Muscle of back (tissue), 13 donors: ENCODE data around the gene SCFD2. TPM values are rescaled to one million over a fixed set of nuclear protein-coding genes. Genes with fewer than 3 reads are reported as not detected.
"Not testable (repeated sequence)": the region's sequence is repeated elsewhere in the genome, so short reads cannot be mapped to it uniquely, and the experiment has no call there.

Experiments
- DNase-seq, 3 donors: peaks; one replicate each; pipeline versions ENCODE4 v3.0.0 to v3.0.0-alpha.2; 2013
- long read RNA-seq, 9 donors: transcript quantifications; one replicate each; lab custom pipeline, GENCODE V29; 2026
- polyA plus RNA-seq, 10 donors: library from polyadenylated mRNA; unstranded; fragments of 120-200 nt; gene quantifications; one replicate each; pipeline ENCODE4 v1.2.1, GENCODE V29; 2013; ENCODE audit not compliant: insufficient read length in 10 of 10

Gene SCFD2
- 10 to 100 TPM in 9 of 10 donors, 1 to 10 TPM in 1; 9.9 to 13.4 (median 11.3) TPM for polyA plus RNA-seq
- long read RNA-seq, donor 1, result 0 reads
- long read RNA-seq, donor 2, partial matches to known transcripts, result 5 of 5 reads
- long read RNA-seq, donor 2, other reads (novel, unspliced or antisense), result 0 of 5 reads
- long read RNA-seq, donor 3, result 0 reads
- long read RNA-seq, donor 4, partial matches to known transcripts, result 6 of 6 reads
- long read RNA-seq, donor 4, other reads (novel, unspliced or antisense), result 0 of 6 reads
- long read RNA-seq, donor 5, partial matches to known transcripts, result 10 of 10 reads
- long read RNA-seq, donor 5, other reads (novel, unspliced or antisense), result 0 of 10 reads
- long read RNA-seq, donor 6, partial matches to known transcripts, result 12 of 12 reads
- long read RNA-seq, donor 6, other reads (novel, unspliced or antisense), result 0 of 12 reads
- long read RNA-seq, donor 7, partial matches to known transcripts, result 5 of 5 reads
- long read RNA-seq, donor 7, other reads (novel, unspliced or antisense), result 0 of 5 reads
- long read RNA-seq, donor 8, partial matches to known transcripts, result 6 of 6 reads
- long read RNA-seq, donor 8, other reads (novel, unspliced or antisense), result 0 of 6 reads
- long read RNA-seq, donor 9, result 0 reads

DNA sequence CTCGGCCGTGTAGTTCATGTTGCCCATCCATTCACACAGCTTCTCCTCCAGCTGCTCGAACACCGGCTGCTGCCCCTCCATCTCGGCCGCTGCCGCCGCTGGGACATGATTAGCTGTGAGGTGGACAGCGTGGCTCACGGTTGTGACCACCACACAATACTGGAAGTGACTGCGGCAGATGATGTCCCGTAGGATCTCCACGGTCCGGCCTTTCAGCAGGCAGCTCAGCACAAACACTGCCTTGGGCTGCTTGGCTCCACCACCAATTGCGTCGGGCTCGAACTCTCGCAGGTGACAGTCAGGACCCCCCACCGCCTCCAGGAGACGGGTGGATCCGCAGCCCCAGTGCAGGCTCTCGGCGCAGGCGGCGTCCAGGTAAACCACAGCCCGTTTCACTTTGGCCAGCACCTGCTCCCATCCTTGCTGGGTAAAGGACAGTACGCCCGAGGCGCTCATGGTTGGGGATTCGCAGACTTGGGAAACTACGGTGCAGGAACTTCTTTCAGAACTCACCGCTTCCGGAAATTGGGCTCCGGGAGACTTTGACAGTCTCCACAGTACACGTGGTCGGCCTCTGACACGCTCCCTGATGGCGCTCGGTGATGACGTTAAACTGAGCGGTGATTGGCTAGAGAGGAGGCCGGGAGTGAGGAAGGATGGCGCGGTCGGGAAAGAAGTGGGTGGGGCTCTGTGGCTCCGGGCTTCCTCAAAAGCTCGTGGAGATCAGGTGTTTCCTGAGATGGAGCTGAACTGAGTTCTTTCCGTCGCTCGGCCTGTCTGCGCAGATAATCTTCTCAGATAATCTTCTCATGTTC lies at the start of gene SCFD2:
TSS of gene SCFD2 (minus strand) at position 576 of the 815 bp plus-strand sequence.
- peak; percentile 98 to 99 (median 99) for DNase-seq

GRCh38 chr4:53409479-53409878 lies 43.6 kb upstream of the SCFD2 start:
- DNase-seq, result not testable (repeated sequence)

DNA sequence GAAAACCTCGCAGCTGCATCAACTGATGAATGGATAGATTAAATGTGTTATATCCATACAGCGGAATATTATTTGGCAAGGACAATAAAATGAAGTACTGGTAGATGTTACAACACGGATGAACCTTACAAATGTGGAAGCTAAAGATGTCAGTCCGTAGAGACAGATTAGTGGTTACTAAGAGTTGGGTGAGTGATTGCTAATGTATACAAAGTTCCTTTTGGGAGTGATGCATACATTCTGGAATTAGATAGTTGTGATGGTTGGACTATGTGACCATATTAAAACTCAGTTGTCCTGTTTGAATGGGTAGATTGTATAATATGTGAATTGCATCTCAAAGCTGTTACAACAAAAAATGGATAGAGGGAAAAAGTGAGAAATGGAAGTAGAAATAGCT lies 14.4 kb upstream of the SCFD2 start:
- DNase-seq, result no peak

DNA sequence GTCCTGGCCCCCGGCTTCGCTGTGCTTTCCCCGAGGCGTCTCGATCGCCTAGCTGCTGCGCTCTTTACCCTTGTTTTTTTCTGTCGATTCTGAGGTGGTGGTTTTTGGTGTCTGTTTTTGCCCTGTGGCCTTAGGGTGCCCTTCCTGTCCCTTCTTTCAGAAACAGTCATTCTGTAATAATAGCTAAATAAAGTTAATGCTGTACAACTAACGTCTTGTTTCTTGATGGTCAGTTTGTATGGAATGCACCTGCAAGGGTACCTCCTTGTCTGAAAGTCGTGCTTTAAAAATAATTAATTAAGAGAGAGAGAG lies 12.3 kb upstream of the SCFD2 start:
- DNase-seq, result no peak

DNA sequence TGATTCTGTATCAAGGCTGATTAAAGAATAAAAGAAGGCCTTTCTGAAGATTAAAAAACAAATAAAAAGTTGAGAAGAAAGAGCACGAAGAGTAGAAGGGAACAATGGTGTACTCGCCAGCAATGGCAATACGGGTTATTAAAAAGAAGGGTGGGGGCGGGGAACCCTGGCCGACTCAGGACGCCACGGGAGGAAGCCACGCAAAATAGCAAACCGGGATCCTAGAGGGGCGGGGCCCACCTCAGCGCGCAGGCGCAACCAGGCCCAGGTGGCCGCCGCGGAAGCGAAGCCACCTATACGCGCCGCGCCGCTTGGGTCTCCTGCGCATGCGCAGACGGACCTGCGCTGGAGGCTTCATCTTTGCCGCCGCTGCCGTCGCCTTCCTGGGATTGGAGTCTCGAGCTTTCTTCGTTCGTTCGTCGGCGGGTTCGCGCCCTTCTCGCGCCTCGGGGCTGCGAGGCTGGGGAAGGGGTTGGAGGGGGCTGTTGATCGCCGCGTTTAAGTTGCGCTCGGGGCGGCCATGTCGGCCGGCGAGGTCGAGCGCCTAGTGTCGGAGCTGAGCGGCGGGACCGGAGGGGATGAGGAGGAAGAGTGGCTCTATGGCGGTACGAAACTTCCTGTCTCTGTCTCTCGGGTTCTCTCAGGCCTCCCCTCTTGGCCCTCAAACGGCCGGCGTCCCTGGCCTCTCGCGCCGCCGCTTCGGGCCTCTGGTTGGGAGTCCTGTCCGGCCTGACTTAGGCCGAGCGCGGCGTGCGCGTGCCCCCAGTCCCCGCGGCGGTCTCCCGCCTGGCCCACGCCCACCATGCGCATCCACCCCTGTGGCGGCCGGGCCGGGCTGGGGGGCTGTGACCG lies 11.7 kb upstream of the SCFD2 start, which contains the start of gene FIP1L1:
TSS of gene FIP1L1 (plus strand) at position 323 of the 852 bp plus-strand sequence. CDS start at position 521, 198 bp downstream.
- DNase-seq, result peak; percentile 92 to 98 (median 97)

DNA sequence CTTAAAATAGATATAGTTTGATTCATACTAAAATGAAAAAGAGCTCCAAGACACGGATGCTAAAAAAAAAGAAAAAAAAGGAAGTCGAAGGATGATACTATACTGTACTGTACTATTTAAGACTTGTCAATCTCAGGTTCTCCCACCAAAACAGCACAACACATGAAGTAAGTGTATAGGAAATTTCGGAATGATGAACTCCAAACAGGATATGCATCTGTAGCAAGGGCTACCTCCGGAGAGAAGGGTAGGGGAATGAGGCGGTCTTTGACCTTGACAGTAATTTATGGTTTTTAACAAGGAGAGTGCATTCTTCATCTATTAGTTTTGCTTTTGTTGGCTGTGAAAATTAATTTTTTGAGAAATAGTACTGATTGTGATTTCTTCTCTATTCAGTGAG lies 11.0 kb upstream of the SCFD2 start:
- no peak for DNase-seq

DNA sequence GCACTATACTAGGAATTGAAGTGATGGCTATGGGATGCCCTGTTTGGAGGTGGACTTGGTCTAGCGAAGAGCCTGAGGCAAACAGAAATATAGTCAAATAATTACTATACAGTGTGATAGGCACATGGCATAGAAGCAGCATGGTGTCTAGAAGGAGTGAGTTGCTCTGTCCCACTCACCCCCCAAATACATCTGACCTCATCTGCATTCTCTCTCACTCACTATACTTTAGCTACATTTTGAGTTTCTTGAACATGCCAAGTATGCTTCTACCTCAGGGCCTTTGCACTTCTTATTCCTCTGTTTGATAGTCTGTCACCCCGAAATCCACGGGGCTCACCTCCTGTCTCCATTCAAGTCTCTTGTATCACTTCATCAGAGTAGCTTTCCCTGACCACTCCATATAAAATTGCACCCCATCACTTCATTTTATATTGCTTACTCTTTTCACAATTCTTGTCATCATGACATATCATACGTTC lies 9.0 kb upstream of the SCFD2 start:
- DNase-seq, result no peak

DNA sequence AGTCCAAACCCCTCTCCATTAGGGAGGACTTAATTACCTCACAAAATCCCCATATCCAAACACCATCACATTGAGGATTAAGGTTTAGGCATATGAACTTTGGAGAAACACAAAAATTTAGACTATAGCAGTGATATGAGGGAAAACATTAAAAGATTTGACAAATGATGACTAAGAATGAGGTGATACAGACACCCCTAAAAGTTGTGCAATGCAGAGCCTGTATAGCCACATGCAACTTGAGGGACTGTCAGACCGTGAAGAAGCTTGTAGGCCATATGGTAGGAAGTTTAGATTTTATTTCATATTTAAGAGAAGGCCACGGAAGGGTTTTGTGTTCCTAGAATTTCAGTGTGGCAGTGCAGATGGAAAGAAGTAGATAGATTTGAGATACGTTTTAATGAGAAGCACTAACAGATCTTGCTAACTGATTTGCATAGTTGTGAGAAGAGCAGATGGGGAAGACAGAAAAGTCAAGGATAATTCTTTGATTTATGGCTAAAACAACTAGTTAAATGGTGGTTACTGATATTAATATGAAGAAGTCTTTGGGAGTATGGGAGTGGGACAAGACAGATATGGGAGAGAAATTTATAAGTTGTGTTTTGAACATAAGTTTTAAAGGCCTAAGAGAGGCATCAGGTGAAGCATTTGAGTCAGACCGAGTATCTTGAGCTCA lies 6.1 kb upstream of the SCFD2 start:
- DNase-seq, result no peak

GRCh38 chr4:53371049-53371448 lies 5.2 kb upstream of the SCFD2 start:
- no peak for DNase-seq

DNA sequence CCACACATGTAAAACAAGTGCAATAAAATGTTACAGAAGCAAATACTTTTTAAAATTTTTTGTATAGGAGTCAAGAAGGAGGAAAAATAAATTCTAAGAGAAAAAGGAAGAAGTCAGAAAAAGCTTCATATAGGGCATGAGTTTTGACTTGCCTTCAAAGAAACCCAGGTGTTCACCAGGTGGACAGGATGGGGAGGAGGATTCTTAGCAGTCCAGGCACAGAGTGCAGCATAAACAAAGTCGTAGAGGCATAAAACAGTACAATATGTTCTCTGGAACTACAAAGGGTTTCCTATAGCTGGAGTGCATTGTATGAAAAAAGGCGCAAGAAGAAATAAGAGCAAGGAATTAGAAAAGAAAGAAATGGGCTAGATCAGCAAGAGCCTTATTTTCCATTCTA lies 1.9 kb upstream of the SCFD2 start:
- DNase-seq, result no peak

GRCh38 chr4:53366301-53366716 lies 448 bp upstream of the SCFD2 start:
- no peak for DNase-seq

GRCh38 chr4:53365121-53365485 lies 758 bp downstream of the SCFD2 start:
- DNase-seq, result peak in 1 of 3 donors; percentile 49

GRCh38 chr4:53364624-53365023 lies 1.2 kb downstream of the SCFD2 start:
- DNase-seq, result no peak

DNA sequence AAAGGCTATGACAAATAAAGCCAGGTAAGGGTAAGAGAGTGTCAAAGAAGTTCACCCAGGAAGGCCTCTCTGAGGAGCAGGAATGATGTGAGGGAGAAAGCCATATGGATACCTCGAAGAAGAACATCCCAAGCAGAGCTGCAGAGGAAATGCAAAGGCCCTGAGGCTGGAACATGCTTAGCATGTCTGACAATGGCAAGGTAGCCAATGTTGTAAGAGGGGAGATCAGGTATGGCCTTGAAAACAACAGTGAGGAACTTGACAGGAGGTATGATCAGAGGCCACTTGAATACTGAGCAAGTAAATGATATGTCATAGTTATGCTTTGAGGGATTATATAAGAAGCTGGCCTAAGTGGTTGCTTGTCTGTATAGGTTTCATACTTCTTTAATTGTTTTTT lies 3.8 kb downstream of the SCFD2 start:
- DNase-seq, result no peak

- no peak for DNase-seq
These were observed 4.4 kb downstream of the SCFD2 start for GRCh38 chr4:53361451-53361850.

GRCh38 chr4:53355930-53356521 lies 9.8 kb downstream of the SCFD2 start:
- DNase-seq, result no peak

GRCh38 chr4:53354012-53354722 lies 11.7 kb downstream of the SCFD2 start:
- no peak for DNase-seq

GRCh38 chr4:53349091-53349491 lies 16.8 kb downstream of the SCFD2 start:
- peak in 1 of 3 donors; percentile 82 for DNase-seq

GRCh38 chr4:53348046-53348445 lies 17.8 kb downstream of the SCFD2 start:
- peak in 1 of 3 donors; percentile 11 for DNase-seq
